Measurements from ENCODE around the gene H1-8.

Gene H1-8

GRCh38 chr3:129595544-129596193 is 52.7 kb downstream of the H1-8 start:
- ATAC-seq: no peak

GRCh38 chr3:129596194-129597086 is 53.5 kb downstream of the H1-8 start:
- no peak for ATAC-seq

- ATAC-seq: no peak
Observed at GRCh38 chr3:129597087-129597999, 54.4 kb downstream of the H1-8 start.

- no peak for ATAC-seq
Observed at GRCh38 chr3:129598000-129598381, 55.0 kb downstream of the H1-8 start.

GRCh38 chr3:129598484-129598883 is 55.5 kb downstream of the H1-8 start:
- ATAC-seq: no peak

GRCh38 chr3:129599073-129599472 is 56.1 kb downstream of the H1-8 start:
- no peak for ATAC-seq

GRCh38 chr3:129599607-129600006 is 56.6 kb downstream of the H1-8 start:
- ATAC-seq: no peak

- ATAC-seq: no peak
Observed at GRCh38 chr3:129600348-129600747, 57.4 kb downstream of the H1-8 start.
